GM12874 (cell line): Measurements from ENCODE around the gene ZBTB32.

Experiments
- CTCF ChIP-seq: IDR thresholded peaks from 2 replicates; pipeline ENCODE4 v1.5.1; 2011; ENCODE audit warnings: low read depth, mild to moderate bottlenecking, control low read depth, low read length, moderate library complexity; ENCODE audit not compliant: insufficient read depth

ZBTB32 gene

GRCh38 chr19:35755131-35755549 lies 50.8 kb downstream of the ZBTB32 start:
- no peak for TF ChIP-seq CTCF

GRCh38 chr19:35755550-35756376 lies 51.4 kb downstream of the ZBTB32 start:
- no peak for TF ChIP-seq CTCF

- no peak for TF ChIP-seq CTCF
Measured at GRCh38 chr19:35756377-35757230, 52.2 kb downstream of the ZBTB32 start, which contains the start of gene HSPB6. Gene HSPB6 (minus strand): TSS chr19:35757029. CDS start chr19:35757008, 21 bp downstream.

GRCh38 chr19:35757231-35757748 lies 52.9 kb downstream of the ZBTB32 start:
- TF ChIP-seq CTCF, result no peak

GRCh38 chr19:35757749-35758608 lies 53.6 kb downstream of the ZBTB32 start, which contains the start of gene PROSER3:
Gene PROSER3 (plus strand): TSS chr19:35758176. CDS start chr19:35758216, 40 bp downstream.
- no peak for TF ChIP-seq CTCF

GRCh38 chr19:35759697-35760096 lies 55.3 kb downstream of the ZBTB32 start:
- no peak for TF ChIP-seq CTCF
